GM12878 (cell line): ENCODE measurements around the gene FJX1.

ENCODE experiments used
- GABPA ChIP-seq: IDR thresholded peaks from 2 replicates; pipeline ENCODE4 v1.6.1; 2014; ENCODE audit warnings: antibody characterized with exemption, low read depth, mild to moderate bottlenecking, inconsistent platforms
- PAX8 ChIP-seq: fragments of 450-650 bp; IDR thresholded peaks from 2 replicates; pipeline ENCODE4 v1.6.1; 2017; ENCODE audit warnings: mild to moderate bottlenecking, moderate library complexity
- TF ChIP-seq, protein P1 (sequence below): fragments of 450-650 bp; formaldehyde crosslinking; IDR thresholded peaks from 2 replicates; pipeline ENCODE4 v1.4.0; 2022; ENCODE audit warnings: mild to moderate bottlenecking, moderate library complexity
- TF ChIP-seq, protein P2 (sequence below): IDR thresholded peaks from 2 replicates; pipeline ENCODE4 v1.6.1; 2012; ENCODE audit warnings: low read depth, low read length, improper control_type of control experiment
- TF ChIP-seq, protein P3 (sequence below), 3 experiments: IDR thresholded peaks in 2 of 3; conservative IDR thresholded peaks in 1 of 3; 2 replicates each; pipeline ENCODE4 v1.5.1; 2011; ENCODE audit warnings: low read depth in 3 of 3, low read length in 3 of 3, mild to moderate bottlenecking in 3 of 3, control low read depth in 2 of 3, moderate library complexity in 2 of 3, inconsistent platforms in 1 of 3, mixed read lengths in 1 of 3; ENCODE audit not compliant: control insufficient read depth in 2 of 3, insufficient read depth in 1 of 3; ENCODE audit errors: extremely low read depth in 1 of 3
- TF ChIP-seq, protein P4 (sequence below): fragments of 450-650 bp; IDR thresholded peaks from 2 replicates; pipeline ENCODE4 v1.6.1; 2016; ENCODE audit warnings: mild to moderate bottlenecking, moderate library complexity, borderline replicate concordance

DNA sequence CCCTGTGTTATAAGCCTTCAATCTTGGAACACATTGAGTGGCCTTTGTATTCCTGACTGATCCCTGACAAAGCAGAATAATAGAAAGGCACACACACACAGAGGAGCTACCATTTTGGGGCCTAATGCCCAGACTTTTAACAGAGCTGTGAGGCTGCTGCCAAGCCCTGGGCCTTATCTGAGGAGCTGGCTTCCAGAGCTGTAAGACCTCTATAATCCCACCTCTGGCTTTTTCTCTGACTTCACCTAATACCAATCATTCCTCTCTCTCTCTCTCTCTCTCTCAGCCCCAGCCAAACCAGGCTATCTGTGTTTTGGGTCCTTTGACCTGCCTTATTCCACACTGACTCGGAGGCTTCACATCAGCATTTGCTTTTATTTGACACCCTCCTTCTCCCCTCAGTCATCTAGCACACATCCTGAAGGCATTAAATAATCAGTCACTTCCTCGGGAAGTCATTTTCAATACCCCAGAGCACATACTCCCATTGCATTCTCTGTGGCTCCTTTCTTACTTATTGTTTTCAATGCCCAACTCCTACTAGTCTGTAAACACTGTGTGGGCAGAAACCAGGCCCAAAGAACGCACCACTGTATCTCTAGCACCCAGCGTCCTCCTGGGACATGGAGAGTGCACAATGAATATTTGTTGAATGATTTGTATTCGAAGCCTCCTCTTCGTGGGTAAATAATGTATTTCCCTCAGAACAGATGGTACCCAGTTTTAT lies 23.1 kb downstream of the FJX1 start:
- TF ChIP-seq GABPA, result no peak
- TF ChIP-seq, protein P1, sequence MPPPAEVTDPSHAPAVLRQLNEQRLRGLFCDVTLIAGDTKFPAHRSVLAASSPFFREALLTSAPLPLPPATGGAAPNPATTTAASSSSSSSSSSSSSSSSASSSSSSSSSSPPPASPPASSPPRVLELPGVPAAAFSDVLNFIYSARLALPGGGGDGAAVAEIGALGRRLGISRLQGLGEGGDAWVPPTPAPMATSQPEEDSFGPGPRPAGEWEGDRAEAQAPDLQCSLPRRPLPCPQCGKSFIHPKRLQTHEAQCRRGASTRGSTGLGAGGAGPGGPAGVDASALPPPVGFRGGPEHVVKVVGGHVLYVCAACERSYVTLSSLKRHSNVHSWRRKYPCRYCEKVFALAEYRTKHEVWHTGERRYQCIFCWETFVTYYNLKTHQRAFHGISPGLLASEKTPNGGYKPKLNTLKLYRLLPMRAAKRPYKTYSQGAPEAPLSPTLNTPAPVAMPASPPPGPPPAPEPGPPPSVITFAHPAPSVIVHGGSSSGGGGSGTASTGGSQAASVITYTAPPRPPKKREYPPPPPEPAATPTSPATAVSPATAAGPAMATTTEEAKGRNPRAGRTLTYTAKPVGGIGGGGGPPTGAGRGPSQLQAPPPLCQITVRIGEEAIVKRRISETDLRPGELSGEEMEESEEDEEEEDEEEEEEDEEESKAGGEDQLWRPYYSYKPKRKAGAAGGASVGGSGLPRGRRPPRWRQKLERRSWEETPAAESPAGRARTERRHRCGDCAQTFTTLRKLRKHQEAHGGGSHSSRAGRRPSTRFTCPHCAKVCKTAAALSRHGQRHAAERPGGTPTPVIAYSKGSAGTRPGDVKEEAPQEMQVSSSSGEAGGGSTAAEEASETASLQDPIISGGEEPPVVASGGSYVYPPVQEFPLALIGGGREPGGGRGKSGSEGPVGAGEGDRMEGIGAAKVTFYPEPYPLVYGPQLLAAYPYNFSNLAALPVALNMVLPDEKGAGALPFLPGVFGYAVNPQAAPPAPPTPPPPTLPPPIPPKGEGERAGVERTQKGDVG (CRISPR knock-in tag), result no peak
- TF ChIP-seq, protein P2, sequence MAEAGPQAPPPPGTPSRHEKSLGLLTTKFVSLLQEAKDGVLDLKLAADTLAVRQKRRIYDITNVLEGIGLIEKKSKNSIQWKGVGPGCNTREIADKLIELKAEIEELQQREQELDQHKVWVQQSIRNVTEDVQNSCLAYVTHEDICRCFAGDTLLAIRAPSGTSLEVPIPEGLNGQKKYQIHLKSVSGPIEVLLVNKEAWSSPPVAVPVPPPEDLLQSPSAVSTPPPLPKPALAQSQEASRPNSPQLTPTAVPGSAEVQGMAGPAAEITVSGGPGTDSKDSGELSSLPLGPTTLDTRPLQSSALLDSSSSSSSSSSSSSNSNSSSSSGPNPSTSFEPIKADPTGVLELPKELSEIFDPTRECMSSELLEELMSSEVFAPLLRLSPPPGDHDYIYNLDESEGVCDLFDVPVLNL, result no peak
- TF ChIP-seq, protein P3, sequence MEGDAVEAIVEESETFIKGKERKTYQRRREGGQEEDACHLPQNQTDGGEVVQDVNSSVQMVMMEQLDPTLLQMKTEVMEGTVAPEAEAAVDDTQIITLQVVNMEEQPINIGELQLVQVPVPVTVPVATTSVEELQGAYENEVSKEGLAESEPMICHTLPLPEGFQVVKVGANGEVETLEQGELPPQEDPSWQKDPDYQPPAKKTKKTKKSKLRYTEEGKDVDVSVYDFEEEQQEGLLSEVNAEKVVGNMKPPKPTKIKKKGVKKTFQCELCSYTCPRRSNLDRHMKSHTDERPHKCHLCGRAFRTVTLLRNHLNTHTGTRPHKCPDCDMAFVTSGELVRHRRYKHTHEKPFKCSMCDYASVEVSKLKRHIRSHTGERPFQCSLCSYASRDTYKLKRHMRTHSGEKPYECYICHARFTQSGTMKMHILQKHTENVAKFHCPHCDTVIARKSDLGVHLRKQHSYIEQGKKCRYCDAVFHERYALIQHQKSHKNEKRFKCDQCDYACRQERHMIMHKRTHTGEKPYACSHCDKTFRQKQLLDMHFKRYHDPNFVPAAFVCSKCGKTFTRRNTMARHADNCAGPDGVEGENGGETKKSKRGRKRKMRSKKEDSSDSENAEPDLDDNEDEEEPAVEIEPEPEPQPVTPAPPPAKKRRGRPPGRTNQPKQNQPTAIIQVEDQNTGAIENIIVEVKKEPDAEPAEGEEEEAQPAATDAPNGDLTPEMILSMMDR (IDR thresholded peaks at IDR 0.05 in 2 of 3, conservative IDR thresholded peaks at IDR 0.05 in 1 of 3; ENCODE audit: control insufficient read depth in 2 of 3, extremely low read depth in 1 of 3, insufficient read depth in 1 of 3, low read depth in 3 of 3, low read length in 3 of 3), result no peak
- TF ChIP-seq, protein P4, sequence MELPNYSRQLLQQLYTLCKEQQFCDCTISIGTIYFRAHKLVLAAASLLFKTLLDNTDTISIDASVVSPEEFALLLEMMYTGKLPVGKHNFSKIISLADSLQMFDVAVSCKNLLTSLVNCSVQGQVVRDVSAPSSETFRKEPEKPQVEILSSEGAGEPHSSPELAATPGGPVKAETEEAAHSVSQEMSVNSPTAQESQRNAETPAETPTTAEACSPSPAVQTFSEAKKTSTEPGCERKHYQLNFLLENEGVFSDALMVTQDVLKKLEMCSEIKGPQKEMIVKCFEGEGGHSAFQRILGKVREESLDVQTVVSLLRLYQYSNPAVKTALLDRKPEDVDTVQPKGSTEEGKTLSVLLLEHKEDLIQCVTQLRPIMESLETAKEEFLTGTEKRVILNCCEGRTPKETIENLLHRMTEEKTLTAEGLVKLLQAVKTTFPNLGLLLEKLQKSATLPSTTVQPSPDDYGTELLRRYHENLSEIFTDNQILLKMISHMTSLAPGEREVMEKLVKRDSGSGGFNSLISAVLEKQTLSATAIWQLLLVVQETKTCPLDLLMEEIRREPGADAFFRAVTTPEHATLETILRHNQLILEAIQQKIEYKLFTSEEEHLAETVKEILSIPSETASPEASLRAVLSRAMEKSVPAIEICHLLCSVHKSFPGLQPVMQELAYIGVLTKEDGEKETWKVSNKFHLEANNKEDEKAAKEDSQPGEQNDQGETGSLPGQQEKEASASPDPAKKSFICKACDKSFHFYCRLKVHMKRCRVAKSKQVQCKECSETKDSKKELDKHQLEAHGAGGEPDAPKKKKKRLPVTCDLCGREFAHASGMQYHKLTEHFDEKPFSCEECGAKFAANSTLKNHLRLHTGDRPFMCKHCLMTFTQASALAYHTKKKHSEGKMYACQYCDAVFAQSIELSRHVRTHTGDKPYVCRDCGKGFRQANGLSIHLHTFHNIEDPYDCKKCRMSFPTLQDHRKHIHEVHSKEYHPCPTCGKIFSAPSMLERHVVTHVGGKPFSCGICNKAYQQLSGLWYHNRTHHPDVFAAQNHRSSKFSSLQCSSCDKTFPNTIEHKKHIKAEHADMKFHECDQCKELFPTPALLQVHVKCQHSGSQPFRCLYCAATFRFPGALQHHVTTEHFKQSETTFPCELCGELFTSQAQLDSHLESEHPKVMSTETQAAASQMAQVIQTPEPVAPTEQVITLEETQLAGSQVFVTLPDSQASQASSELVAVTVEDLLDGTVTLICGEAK, result no peak
- TF ChIP-seq PAX8, result no peak
